ENCODE results near the gene UNKL.

- no peak for TF ChIP-seq ZNF274 (IDR thresholded peaks at IDR 0.05; ENCODE audit: low read depth, low read length)
- TF ChIP-seq YY1 (IDR thresholded peaks at IDR 0.05; ENCODE audit: insufficient read depth, insufficient read length) = no peak
- no peak for TF ChIP-seq SUZ12 (IDR thresholded peaks at IDR 0.05; ENCODE audit: extremely low read depth, insufficient read depth, insufficient read length)
Measured at GRCh38 chr16:1445518-1446203, 31.2 kb upstream of the UNKL start.
